A673 (cell line): ENCODE results near the gene UQCRQ. TPM values are rescaled to one million over a fixed set of nuclear protein-coding genes. Genes with fewer than 3 reads are reported as not detected.

Experiments used
- BruUV-seq: library from RNA; stranded (reverse); fragments of 400-500 nt; replicated peaks from 2 replicates; lab custom pipeline; 2021; lab: Mats Ljungman, UMichigan
- CTCF ChIA-PET: fragments of 300-600 bp; sonication (Branson Sonifier 250); formaldehyde crosslinking; loops from one replicate; lab custom pipeline; 2022; ENCODE audit warnings: antibody characterized with exemption; lab: Charles Lee
- POLR2A ChIA-PET: fragments of 300-600 bp; sonication (Branson Sonifier 250); formaldehyde crosslinking; loops from one replicate; lab custom pipeline; 2022; ENCODE audit warnings: antibody characterized with exemption; ENCODE audit not compliant: low non-redundant PET; lab: Charles Lee
- DNase-seq: peaks from one replicate; pipeline ENCODE4 v3.0.0-alpha.2; 2015; ENCODE audit warnings: low spot score
- H3K27ac ChIP-seq: fragments of 200-600 bp; sonication (generic); 2 replicates; pipeline ENCODE4 v1.5.1; 2016; ENCODE audit warnings: mixed run types, low read depth, mild to moderate bottlenecking, mixed read lengths, antibody characterized with exemption, low read length; ENCODE audit not compliant: poor library complexity, severe bottlenecking
- H3K27me3 ChIP-seq: fragments of 200-600 bp; sonication (generic); replicated peaks from 2 replicates; pipeline ENCODE4 v1.6.1; 2017; ENCODE audit warnings: mixed run types, low read depth, mild to moderate bottlenecking, mixed read lengths, antibody characterized with exemption, low read length; ENCODE audit not compliant: insufficient read depth, poor library complexity
- H3K36me3 ChIP-seq: fragments of 200-600 bp; sonication (generic); 2 replicates; pipeline ENCODE4 v1.6.1; 2016; ENCODE audit warnings: mixed run types, mild to moderate bottlenecking, mixed read lengths, antibody characterized with exemption, low read length; ENCODE audit not compliant: insufficient read depth, poor library complexity, severe bottlenecking
- H3K4me1 ChIP-seq: fragments of 200-600 bp; sonication (generic); 2 replicates; pipeline ENCODE4 v1.6.1; 2017; ENCODE audit warnings: mixed run types, mild to moderate bottlenecking, mixed read lengths, antibody characterized with exemption, low read length; ENCODE audit not compliant: insufficient read depth, poor library complexity, severe bottlenecking
- H3K4me3 ChIP-seq: fragments of 200-600 bp; sonication (generic); 2 replicates; pipeline ENCODE4 v1.5.1; 2016; ENCODE audit warnings: low read depth, mixed run types, mild to moderate bottlenecking, mixed read lengths, low read length; ENCODE audit not compliant: poor library complexity, severe bottlenecking
- H3K9me3 ChIP-seq: fragments of 200-600 bp; sonication (generic); 2 replicates; pipeline ENCODE4 v1.6.1; 2016; ENCODE audit warnings: mixed run types, low read depth, mild to moderate bottlenecking, mixed read lengths, antibody characterized with exemption, low read length; ENCODE audit not compliant: poor library complexity, severe bottlenecking
- CTCF ChIP-seq: fragments of 300-800, 200-600 bp; sonication (generic); conservative IDR thresholded peaks from 2 replicates; pipeline ENCODE4 v1.5.1; 2017; ENCODE audit warnings: low read depth, mild to moderate bottlenecking, antibody characterized with exemption, low read length, moderate library complexity, mixed read lengths
- EZH2 ChIP-seq: fragments of 200-600 bp; sonication (generic); IDR thresholded peaks from 2 replicates; pipeline ENCODE4 v1.6.1; 2017; ENCODE audit warnings: borderline replicate concordance, low read depth, mild to moderate bottlenecking, mixed read lengths, antibody characterized with exemption, low read length; ENCODE audit not compliant: poor library complexity, severe bottlenecking
- intact Hi-C: fragments of 100-400 bp; cut with micrococcal nuclease; formaldehyde crosslinking; loops from one replicate; pipeline ENCODE4 v1.10.0; 2022; ENCODE audit not compliant: unreplicated experiment
- total RNA-seq: library from RNA; stranded (reverse); gene quantifications from 2 replicates; pipeline ENCODE4 v1.2.3, GENCODE V29; 2021

Gene UQCRQ
- total RNA-seq, 1 experiment from 2014 or later, result 542 TPM

- intact Hi-C loops, result no loop called here
- DNase-seq, result no peak
- H3K36me3 ChIP-seq, result no peaks in the 10 kb centered on the region
- H3K9me3 ChIP-seq, result no peaks in the 10 kb centered on the region
- CTCF ChIA-PET, result interaction anchor here (0.7 kb wide), 1 partner anchor 81 kb away, joined by 3 read pairs; the partner anchor contains the start of gene CCNI2
- POLR2A ChIA-PET, result interaction anchor here (0.6 kb wide), 1 partner anchor 8 kb away, joined by 3 read pairs; no protein-coding TSS in a partner anchor
- no TSS peak for BruUV-seq
- no peak overlapping the region for H3K27ac ChIP-seq
- TF ChIP-seq EZH2, result no peak
- TF ChIP-seq CTCF, result no peak
- H3K4me3 ChIP-seq, result no peak overlapping the region
- H3K27me3 ChIP-seq, result peaks cover 9% of the 10 kb centered on the region
- H3K4me1 ChIP-seq, result peaks cover 2% of the 10 kb centered on the region
Observed at GRCh38 chr5:132827943-132828673, 38.3 kb upstream of the UQCRQ start.

- CTCF ChIA-PET, result interaction anchor here (1.5 kb wide), 1 partner anchor 9 kb away, joined by 5 read pairs; no protein-coding TSS in a partner anchor
Observed at GRCh38 chr5:132828846-132829494, 37.5 kb upstream of the UQCRQ start.

More at GRCh38 chr5:132828846-132829494, 37.5 kb upstream of the UQCRQ start:
- DNase-seq, result no peak
- peaks cover 2% of the 10 kb centered on the region for H3K4me1 ChIP-seq
- TF ChIP-seq CTCF, result no peak
- H3K27me3 ChIP-seq, result peaks cover 9% of the 10 kb centered on the region
- BruUV-seq, result no TSS peak
- H3K4me3 ChIP-seq, result no peak overlapping the region
- intact Hi-C loops, result no loop called here
- POLR2A ChIA-PET, result no interaction called here
- H3K27ac ChIP-seq, result no peak overlapping the region
- no peaks in the 10 kb centered on the region for H3K36me3 ChIP-seq
- no peaks in the 10 kb centered on the region for H3K9me3 ChIP-seq
